Tibial nerve (tissue), 4 donors: ENCODE data around the gene RPTOR. TPM values are rescaled to one million over a fixed set of nuclear protein-coding genes. Genes with fewer than 3 reads are reported as not detected.

Experiments used
- DNase-seq, 2 donors: peaks; one replicate each; pipeline ENCODE4 v3.0.0-alpha.2; 2019; ENCODE audit warnings: low spot score in 2 of 2
- H3K27ac ChIP-seq, 4 donors: fragments of 200-600 bp; sonication (generic) in 3 of 4; one replicate each; pipeline ENCODE4 v1.5.1; 2017 to 2019; ENCODE audit warnings: mild to moderate bottlenecking in 1 of 4
- H3K27me3 ChIP-seq, 2 donors: fragments of 200-600 bp; sonication (generic) in 1 of 2; one replicate each; pipeline versions ENCODE4 v1.5.1 to v1.6.0; 2017 to 2019
- H3K36me3 ChIP-seq, 3 donors: fragments of 200-600 bp; sonication (generic); one replicate each; pipeline ENCODE4 v1.5.1; 2018 to 2019
- H3K4me1 ChIP-seq, 4 donors: fragments of 200-600 bp; sonication (generic) in 3 of 4; one replicate each; pipeline ENCODE4 v1.5.1; 2017 to 2019
- H3K4me3 ChIP-seq, 4 donors: fragments of 200-600 bp; sonication (generic) in 3 of 4; one replicate each; pipeline ENCODE4 v1.5.1; 2017 to 2019; ENCODE audit warnings: mild to moderate bottlenecking in 1 of 4, moderate library complexity in 1 of 4
- H3K9me3 ChIP-seq, 4 donors: fragments of 200-600 bp; sonication (generic) in 3 of 4; one replicate each; pipeline ENCODE4 v1.5.1; 2017 to 2019
- EP300 ChIP-seq, 2 donors: sonication (generic); formaldehyde crosslinking; IDR thresholded peaks; one replicate each; pipeline ENCODE4 v1.6.1; 2017; ENCODE audit warnings: antibody characterized with exemption in 2 of 2, mild to moderate bottlenecking in 1 of 2
- POLR2A ChIP-seq, 2 donors: fragments of 450-650 bp; IDR thresholded peaks; one replicate each; pipeline ENCODE4 v1.6.1; 2017; ENCODE audit warnings: antibody characterized with exemption in 2 of 2, mild to moderate bottlenecking in 2 of 2, moderate library complexity in 2 of 2
- WGBS, 2 donors: methylation state at CpG; one replicate each; pipeline ENCODE4 v1.1.5; 2018; 5-methylcytosine and 5-hydroxymethylcytosine counted together
- total RNA-seq, 4 donors: library from RNA; depleted of rRNA; stranded (reverse); fragments of >200 nt; gene quantifications; one replicate each; pipeline ENCODE4 v1.1.0, GENCODE V29; 2016
- TF ChIP-seq, protein P1 (sequence below), 5 experiments: fragments of 200-600 bp in 3 of 5; fragments of 450-650 bp in 2 of 5; sonication (generic) in 3 of 5; IDR thresholded peaks; one replicate each; pipeline ENCODE4 v1.5.1; 2016 to 2019; ENCODE audit warnings: antibody characterized with exemption in 5 of 5, mild to moderate bottlenecking in 3 of 5, moderate library complexity in 2 of 5

RPTOR gene
- total RNA-seq, 4 donors from 2014 or later: 34.7 to 56.4 (median 40.1) TPM

- TF ChIP-seq POLR2A (IDR thresholded peaks at IDR 0.05) (no peak), EP300 (IDR thresholded peaks at IDR 0.05) (no peak)
- TF ChIP-seq, protein P1, sequence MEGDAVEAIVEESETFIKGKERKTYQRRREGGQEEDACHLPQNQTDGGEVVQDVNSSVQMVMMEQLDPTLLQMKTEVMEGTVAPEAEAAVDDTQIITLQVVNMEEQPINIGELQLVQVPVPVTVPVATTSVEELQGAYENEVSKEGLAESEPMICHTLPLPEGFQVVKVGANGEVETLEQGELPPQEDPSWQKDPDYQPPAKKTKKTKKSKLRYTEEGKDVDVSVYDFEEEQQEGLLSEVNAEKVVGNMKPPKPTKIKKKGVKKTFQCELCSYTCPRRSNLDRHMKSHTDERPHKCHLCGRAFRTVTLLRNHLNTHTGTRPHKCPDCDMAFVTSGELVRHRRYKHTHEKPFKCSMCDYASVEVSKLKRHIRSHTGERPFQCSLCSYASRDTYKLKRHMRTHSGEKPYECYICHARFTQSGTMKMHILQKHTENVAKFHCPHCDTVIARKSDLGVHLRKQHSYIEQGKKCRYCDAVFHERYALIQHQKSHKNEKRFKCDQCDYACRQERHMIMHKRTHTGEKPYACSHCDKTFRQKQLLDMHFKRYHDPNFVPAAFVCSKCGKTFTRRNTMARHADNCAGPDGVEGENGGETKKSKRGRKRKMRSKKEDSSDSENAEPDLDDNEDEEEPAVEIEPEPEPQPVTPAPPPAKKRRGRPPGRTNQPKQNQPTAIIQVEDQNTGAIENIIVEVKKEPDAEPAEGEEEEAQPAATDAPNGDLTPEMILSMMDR (IDR thresholded peaks at IDR 0.05): no peak
- Histone ChIP-seq H3K4me1 (no peaks in the 10 kb centered on the region), H3K4me3 (no peak overlapping the region), H3K9me3 (no peaks in the 10 kb centered on the region), H3K36me3 (peaks cover 0 to 3% (median 0%) of the 10 kb centered on the region in 3 donors), H3K27ac (no peak overlapping the region), H3K27me3 (no peaks in the 10 kb centered on the region)
- no peak for DNase-seq
- 85 to 86% methylated on average over 24 of the region's 24 CpGs for WGBS, 2 donors
Measured at GRCh38 chr17:80633994-80634566, 89.4 kb downstream of the RPTOR start.

DNA sequence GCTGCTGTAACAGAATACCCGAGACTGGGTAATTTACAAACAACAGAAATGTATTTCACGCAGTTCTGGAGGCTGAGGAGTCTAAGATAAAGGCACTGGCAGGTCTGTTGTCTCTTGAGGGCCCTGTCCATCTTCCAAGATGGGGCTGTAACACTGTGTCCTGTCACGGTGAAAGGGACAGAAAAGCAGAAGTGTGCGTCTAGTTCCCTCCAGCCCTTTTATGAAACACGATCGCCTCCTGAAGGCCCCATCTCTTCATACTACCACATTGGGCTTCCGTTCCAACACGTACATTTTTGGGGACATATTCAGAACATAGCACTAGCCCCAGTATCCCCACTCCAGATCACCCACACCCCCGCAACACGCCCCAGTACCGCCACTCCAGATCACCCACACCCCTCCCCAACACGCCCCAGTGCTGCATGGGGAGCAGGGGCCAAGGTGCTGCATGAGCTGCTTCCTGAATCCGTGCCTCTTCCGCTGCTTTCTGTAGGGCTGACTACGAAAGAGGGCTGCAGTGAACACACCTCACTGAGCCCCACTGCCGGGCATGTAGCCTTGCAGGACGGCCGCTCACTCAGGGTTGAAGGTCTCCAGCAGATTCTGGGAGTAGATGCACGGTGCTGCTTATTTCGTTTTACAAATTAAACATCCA, 91.9 kb downstream of the RPTOR start:
- H3K4me1 ChIP-seq: no peaks in the 10 kb centered on the region
- DNase-seq: no peak
- H3K27ac ChIP-seq: no peak overlapping the region
- H3K9me3 ChIP-seq: no peaks in the 10 kb centered on the region
- 87 to 91% methylated on average over 20 of the region's 20 CpGs for WGBS, 2 donors
- H3K4me3 ChIP-seq: no peak overlapping the region
- H3K27me3 ChIP-seq: no peaks in the 10 kb centered on the region
- H3K36me3 ChIP-seq: peaks cover 0 to 7% (median 0%) of the 10 kb centered on the region in 3 donors
- TF ChIP-seq POLR2A (IDR thresholded peaks at IDR 0.05) (no peak), EP300 (IDR thresholded peaks at IDR 0.05) (no peak)
- TF ChIP-seq, protein P1 (IDR thresholded peaks at IDR 0.05): no peak

DNA sequence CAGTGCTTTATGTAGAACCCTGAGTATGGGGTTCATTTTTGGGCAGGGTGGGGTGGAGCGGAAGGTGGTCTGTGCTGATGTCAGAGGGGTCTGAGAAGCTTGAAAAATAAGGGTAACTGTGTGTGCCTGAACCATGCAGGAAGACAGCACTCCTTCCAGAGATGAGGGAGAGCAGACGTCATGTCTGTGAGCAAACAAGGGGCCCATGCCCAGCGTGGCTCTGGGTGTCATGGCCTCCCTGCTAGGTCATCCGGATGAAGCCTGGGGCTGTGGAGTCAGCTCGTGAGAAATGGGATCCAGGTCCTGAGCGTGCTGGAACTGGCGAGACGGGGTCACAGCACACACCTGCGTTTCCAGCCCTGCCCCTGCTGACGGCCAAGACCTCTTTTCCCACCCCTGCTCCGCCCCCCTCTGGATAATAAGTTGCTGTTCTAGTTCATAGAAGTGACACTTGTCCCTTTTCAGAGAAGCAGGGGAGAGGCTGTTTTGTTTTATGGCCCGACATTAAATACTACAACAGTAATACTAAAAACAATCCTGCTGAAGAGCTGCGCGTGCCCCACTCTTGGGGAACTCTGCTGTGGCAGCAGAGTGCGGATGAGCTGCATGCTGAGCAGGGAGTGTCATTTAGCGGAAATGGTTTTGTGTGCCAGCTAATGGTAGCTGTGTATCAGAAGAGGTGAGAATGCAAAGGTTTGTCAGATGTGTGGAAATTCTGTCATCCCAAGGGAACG, 92.6 kb downstream of the RPTOR start:
- DNase-seq: no peak
- H3K27me3 ChIP-seq: no peaks in the 10 kb centered on the region
- no peaks in the 10 kb centered on the region for H3K9me3 ChIP-seq
- H3K36me3 ChIP-seq: peaks cover 0 to 7% (median 0%) of the 10 kb centered on the region in 3 donors
- 65 to 71% methylated on average over 17 of the region's 17 CpGs for WGBS, 2 donors
- H3K4me1 ChIP-seq: no peaks in the 10 kb centered on the region
- H3K4me3 ChIP-seq: no peak overlapping the region
- TF ChIP-seq EP300 (IDR thresholded peaks at IDR 0.05): no peak
- TF ChIP-seq, protein P1 (IDR thresholded peaks at IDR 0.05): no peak
- TF ChIP-seq POLR2A (IDR thresholded peaks at IDR 0.05): no peak
- no peak overlapping the region for H3K27ac ChIP-seq

GRCh38 chr17:80639658-80640057, 95.0 kb downstream of the RPTOR start:
- 80 to 93% methylated on average over 2 of the region's 2 CpGs for WGBS, 2 donors
- no peak for TF ChIP-seq EP300 (IDR thresholded peaks at IDR 0.05)
- TF ChIP-seq POLR2A (IDR thresholded peaks at IDR 0.05): no peak
- TF ChIP-seq, protein P1 (IDR thresholded peaks at IDR 0.05): no peak
- H3K36me3 ChIP-seq: peaks cover 0 to 16% (median 0%) of the 10 kb centered on the region in 3 donors
- H3K4me3 ChIP-seq: no peak overlapping the region
- peaks cover 0 to 4% (median 0%) of the 10 kb centered on the region in 4 donors for H3K9me3 ChIP-seq
- no peak for DNase-seq
- no peak overlapping the region for H3K27ac ChIP-seq
- no peaks in the 10 kb centered on the region for H3K4me1 ChIP-seq
- no peaks in the 10 kb centered on the region for H3K27me3 ChIP-seq
